HepG2 (cell line): ENCODE data around the gene TMEM151A. TPM values are rescaled to one million over a fixed set of nuclear protein-coding genes. Genes with fewer than 3 reads are reported as not detected.

ENCODE experiments used
- AGO2 ChIP-seq: fragments of 200-400 bp; formaldehyde crosslinking; optimal IDR thresholded peaks from 2 replicates; pipeline ENCODE3; 2017; ENCODE audit warnings: mild to moderate bottlenecking, low read depth, low read length, moderate library complexity
- DPF2 ChIP-seq: sonication (generic); formaldehyde crosslinking; IDR thresholded peaks from 2 replicates; pipeline ENCODE4 v1.4.0; 2020; ENCODE audit warnings: mild to moderate bottlenecking, low read depth, missing genetic modification reagents, borderline replicate concordance
- ELF3 ChIP-seq: IDR thresholded peaks from 2 replicates; pipeline ENCODE4 v1.6.1; 2016; ENCODE audit warnings: missing genetic modification reagents, missing compliant biosample characterization
- GABPA ChIP-seq, 2 experiments: IDR thresholded peaks; 2 replicates each; pipeline ENCODE4 v1.6.1; 2011 to 2016; ENCODE audit warnings: low read depth in 2 of 2, low read length in 1 of 2, missing biosample characterization in 1 of 2, missing genetic modification characterization in 1 of 2
- HNF1A ChIP-seq, 2 experiments: sonication (generic) in 1 of 2; formaldehyde crosslinking in 1 of 2; IDR thresholded peaks; 2 replicates each; pipeline versions ENCODE4 v1.4.0 to v1.6.1; 2016 to 2020; ENCODE audit warnings: borderline replicate concordance in 1 of 2, low read depth in 1 of 2, mild to moderate bottlenecking in 1 of 2, missing genetic modification reagents in 1 of 2
- MAX ChIP-seq: IDR thresholded peaks from 2 replicates; pipeline ENCODE4 v1.6.1; 2012; ENCODE audit warnings: inconsistent platforms
- MYNN ChIP-seq: sonication (generic); formaldehyde crosslinking; IDR thresholded peaks from 2 replicates; pipeline ENCODE4 v1.4.0; 2020; ENCODE audit warnings: mild to moderate bottlenecking, low read depth, missing genetic modification reagents
- MYPOP ChIP-seq: sonication (generic); formaldehyde crosslinking; IDR thresholded peaks from 2 replicates; pipeline ENCODE4 v1.8.1; 2023; ENCODE audit warnings: mild to moderate bottlenecking, moderate library complexity, missing genetic modification reagents
- NBN ChIP-seq: fragments of 450-650 bp; conservative IDR thresholded peaks from 2 replicates; pipeline ENCODE4 v1.6.1; 2017
- RELA ChIP-seq: sonication (generic); formaldehyde crosslinking; IDR thresholded peaks from 2 replicates; pipeline ENCODE4 v1.4.0; 2020; ENCODE audit warnings: missing genetic modification reagents
- TBX2 ChIP-seq: sonication (generic); formaldehyde crosslinking; IDR thresholded peaks from 2 replicates; pipeline ENCODE4 v1.5.0; 2020; ENCODE audit warnings: missing genetic modification reagents, mild to moderate bottlenecking, borderline replicate concordance
- YEATS2 ChIP-seq: sonication (generic); formaldehyde crosslinking; IDR thresholded peaks from 2 replicates; pipeline ENCODE4 v1.4.0; 2020; ENCODE audit warnings: missing genetic modification reagents, borderline replicate concordance
- ZBTB3 ChIP-seq: sonication (generic); formaldehyde crosslinking; IDR thresholded peaks from 2 replicates; pipeline ENCODE4 v1.4.0; 2020; ENCODE audit warnings: low read depth, mild to moderate bottlenecking, moderate library complexity, missing genetic modification reagents, borderline replicate concordance
- ZBTB37 ChIP-seq: sonication (generic); formaldehyde crosslinking; IDR thresholded peaks from 2 replicates; pipeline ENCODE4 v1.4.0; 2020; ENCODE audit warnings: mild to moderate bottlenecking, missing genetic modification reagents
- ZBTB38 ChIP-seq: sonication (generic); formaldehyde crosslinking; IDR thresholded peaks from 2 replicates; pipeline ENCODE4 v1.5.1; 2020; ENCODE audit warnings: mild to moderate bottlenecking, missing genetic modification reagents
- ZFP1 ChIP-seq: IDR thresholded peaks from 2 replicates; pipeline ENCODE4 v1.6.1; 2016
- ZNF10 ChIP-seq: sonication (generic); formaldehyde crosslinking; IDR thresholded peaks from 2 replicates; pipeline ENCODE4 v1.4.0; 2020; ENCODE audit warnings: mild to moderate bottlenecking, low read depth, missing genetic modification reagents, borderline replicate concordance
- ZNF710 ChIP-seq: sonication (generic); formaldehyde crosslinking; IDR thresholded peaks from 2 replicates; pipeline ENCODE4 v1.5.0; 2020; ENCODE audit warnings: mild to moderate bottlenecking, missing genetic modification reagents, borderline replicate concordance
- ZNF720 ChIP-seq: sonication (generic); formaldehyde crosslinking; IDR thresholded peaks from 2 replicates; pipeline ENCODE4 v1.4.0; 2020; ENCODE audit warnings: missing genetic modification reagents
- polyA plus RNA-seq, 8 experiments: library from polyadenylated mRNA; depleted of rRNA in 3 of 8; stranded (reverse) in 7 of 8; unstranded in 1 of 8; fragments of >200 nt; fragmentation: Illumina TruSeq in 4 of 8; extraction: Trizol in 4 of 8; gene quantifications; 2 replicates each; pipeline versions ENCODE4 v1.2.1 to v1.2.3, GENCODE V29; 2011 to 2016; ENCODE audit warnings: low read depth in 4 of 8, missing spikeins in 1 of 8, mixed read lengths in 1 of 8; ENCODE audit not compliant: insufficient read depth in 1 of 8
- total RNA-seq, 5 experiments: library from RNA; depleted of rRNA; stranded (reverse); fragments of >200 nt; fragmentation: Illumina TruSeq; extraction: Trizol; gene quantifications; 2 replicates each; pipeline ENCODE4 v1.2.3, GENCODE V29; 2016; ENCODE audit warnings: low read depth in 1 of 5

Gene TMEM151A
- total and polyA plus RNA-seq, 2 of the 13 experiments (the other 11 are each of a cell fraction or from before 2014, with no cell fraction given): 0.18 to 0.33 TPM

GRCh38 chr11:66277471-66278362 is 14.0 kb upstream of the TMEM151A start, which contains the start of gene CNIH2 (continued):
- TF ChIP-seq ZBTB37 (no peak), RELA (CRISPR knock-in tag) (no peak), TBX2 (CRISPR knock-in tag) (peak; percentile 33; the same call in 1 of the 2 replicates), NBN (no peak), MYPOP (CRISPR knock-in tag) (no peak), GABPA (IDR thresholded peaks at IDR 0.05; ENCODE audit: low read depth, low read length) (no peak), GABPA (CRISPR knock-in tag; IDR thresholded peaks at IDR 0.05; ENCODE audit: low read depth) (no peak), ZNF10 (CRISPR knock-in tag) (no peak), ZFP1 (no peak), ZBTB3 (no peak), HNF1A (IDR thresholded peaks at IDR 0.05; ENCODE audit: low read depth) (no peak), HNF1A (CRISPR knock-in tag; IDR thresholded peaks at IDR 0.05; ENCODE audit: borderline replicate concordance) (no peak), AGO2 (peak; percentile 95), YEATS2 (CRISPR knock-in tag) (no peak), ELF3 (CRISPR knock-in tag) (no peak), MYNN (CRISPR knock-in tag) (no peak), ZNF710 (CRISPR knock-in tag) (peak; percentile 43; the same call in 1 of the 2 replicates), ZBTB38 (CRISPR knock-in tag) (no peak), DPF2 (CRISPR knock-in tag) (no peak), MAX (peak; percentile 49; the same call in 1 of the 2 replicates), ZNF720 (CRISPR knock-in tag) (no peak)
